ENCODE measurements around the gene KLF15.

KLF15 gene

GRCh38 chr3:126389112-126389793, 32.0 kb upstream of the KLF15 start:
- peak in 1 of 2 donors; percentile 5 for DNase-seq (ENCODE audit: low read depth in 2 of 2)

- no peak for DNase-seq (ENCODE audit: low read depth in 2 of 2)
Measured at GRCh38 chr3:126381966-126382365, 24.8 kb upstream of the KLF15 start.

- no peak for DNase-seq (ENCODE audit: low read depth in 2 of 2)
Measured at GRCh38 chr3:126380011-126380768, 23.0 kb upstream of the KLF15 start.

GRCh38 chr3:126378341-126378751, 21.1 kb upstream of the KLF15 start:
- DNase-seq (ENCODE audit: low read depth in 2 of 2): no peak

GRCh38 chr3:126377211-126377610, 20.0 kb upstream of the KLF15 start:
- no peak for DNase-seq (ENCODE audit: low read depth in 2 of 2)

GRCh38 chr3:126376444-126376843, 19.2 kb upstream of the KLF15 start:
- no peak for DNase-seq (ENCODE audit: low read depth in 2 of 2)

- no peak for DNase-seq (ENCODE audit: low read depth in 2 of 2)
Measured at GRCh38 chr3:126375835-126376331, 18.7 kb upstream of the KLF15 start.

- no peak for DNase-seq (ENCODE audit: low read depth in 2 of 2)
Measured at GRCh38 chr3:126373682-126374601, 16.7 kb upstream of the KLF15 start.

GRCh38 chr3:126373146-126373613, 16.0 kb upstream of the KLF15 start:
- DNase-seq (ENCODE audit: low read depth in 2 of 2): no peak

- DNase-seq (ENCODE audit: low read depth in 2 of 2): no peak
Measured at GRCh38 chr3:126372413-126373145, 15.4 kb upstream of the KLF15 start.

GRCh38 chr3:126371096-126371705, 14.0 kb upstream of the KLF15 start:
- no peak for DNase-seq (ENCODE audit: low read depth in 2 of 2)

GRCh38 chr3:126370606-126371005, 13.4 kb upstream of the KLF15 start:
- no peak for DNase-seq (ENCODE audit: low read depth in 2 of 2)

GRCh38 chr3:126370055-126370454, 12.8 kb upstream of the KLF15 start:
- DNase-seq (ENCODE audit: low read depth in 2 of 2): no peak

GRCh38 chr3:126369490-126369889, 12.3 kb upstream of the KLF15 start:
- DNase-seq (ENCODE audit: low read depth in 2 of 2): no peak

GRCh38 chr3:126367316-126367805, 10.2 kb upstream of the KLF15 start:
- DNase-seq (ENCODE audit: low read depth in 2 of 2): no peak

- DNase-seq (ENCODE audit: low read depth in 2 of 2): no peak
Measured at GRCh38 chr3:126365351-126366277, 8.4 kb upstream of the KLF15 start.

GRCh38 chr3:126364731-126365301, 7.6 kb upstream of the KLF15 start:
- DNase-seq (ENCODE audit: low read depth in 2 of 2): no peak

- DNase-seq (ENCODE audit: low read depth in 2 of 2): no peak
Measured at GRCh38 chr3:126364130-126364695, 7.0 kb upstream of the KLF15 start.

GRCh38 chr3:126361211-126361610, 4.0 kb upstream of the KLF15 start:
- no peak for DNase-seq (ENCODE audit: low read depth in 2 of 2)
